Choroid plexus epithelial cell (primary cell): Measurements from ENCODE around the gene FBF1.
"Not testable (repeated sequence)": the region's sequence is repeated elsewhere in the genome, so short reads cannot be mapped to it uniquely, and the experiment has no call there.

Experiments used
- DNase-seq: peaks from one replicate; pipeline ENCODE4 v3.0.0-alpha.2; 2010; ENCODE audit warnings: low read depth
- H3K4me3 ChIP-seq: 2 replicates; pipeline ENCODE4 v1.5.1; 2011; ENCODE audit warnings: low read depth, mild to moderate bottlenecking, control low read depth, low read length, moderate library complexity
- TF ChIP-seq, protein P1 (sequence below): conservative IDR thresholded peaks from 2 replicates; pipeline ENCODE4 v1.5.1; 2011; ENCODE audit warnings: low read depth, mild to moderate bottlenecking, control low read depth, inconsistent platforms, low read length, moderate library complexity

Gene FBF1

DNA sequence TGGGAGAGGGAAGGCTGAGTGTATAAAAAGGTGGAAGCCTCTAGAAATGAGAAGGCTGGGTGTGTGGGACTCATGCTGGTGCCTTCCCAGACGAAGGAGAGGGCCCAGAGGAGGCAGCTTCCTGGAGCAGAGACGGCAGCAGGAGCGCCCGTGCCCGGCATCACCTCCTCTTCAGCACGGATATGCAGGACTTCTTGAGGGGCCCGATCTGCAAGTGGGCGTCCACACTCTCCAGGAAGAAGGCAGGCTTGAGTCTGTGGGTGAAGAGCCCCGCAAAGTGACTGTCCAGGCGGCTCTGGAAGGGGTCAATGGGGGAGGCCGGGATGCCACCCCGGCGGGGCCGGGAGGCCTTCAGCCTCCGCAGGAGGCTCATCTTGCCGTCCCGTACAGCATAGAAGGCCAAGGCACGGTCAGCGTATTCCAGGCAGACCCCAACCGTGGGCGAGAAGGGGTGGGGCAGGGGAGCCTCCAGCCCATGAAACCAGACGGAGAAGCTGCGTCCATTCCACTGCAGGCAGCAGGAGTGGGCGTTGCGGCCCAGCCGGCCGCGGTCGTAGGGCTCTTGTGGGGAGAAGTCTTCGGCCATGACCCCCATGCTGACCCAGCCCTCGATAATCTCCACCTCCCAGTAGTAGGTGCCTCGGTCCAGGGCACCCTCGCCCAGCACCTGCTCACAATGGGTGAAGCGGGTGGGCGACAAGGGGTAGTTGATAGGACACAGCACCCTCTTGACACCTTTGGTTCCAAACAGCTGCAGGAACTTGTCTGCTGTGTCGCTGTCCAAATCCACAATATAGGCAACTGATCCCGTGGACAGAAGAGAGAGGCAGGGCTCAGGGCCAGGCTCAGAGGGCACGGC lies 66.3 kb downstream of the FBF1 start:
- no peak for DNase-seq
- no peak overlapping the region for H3K4me3 ChIP-seq
- TF ChIP-seq, protein P1, sequence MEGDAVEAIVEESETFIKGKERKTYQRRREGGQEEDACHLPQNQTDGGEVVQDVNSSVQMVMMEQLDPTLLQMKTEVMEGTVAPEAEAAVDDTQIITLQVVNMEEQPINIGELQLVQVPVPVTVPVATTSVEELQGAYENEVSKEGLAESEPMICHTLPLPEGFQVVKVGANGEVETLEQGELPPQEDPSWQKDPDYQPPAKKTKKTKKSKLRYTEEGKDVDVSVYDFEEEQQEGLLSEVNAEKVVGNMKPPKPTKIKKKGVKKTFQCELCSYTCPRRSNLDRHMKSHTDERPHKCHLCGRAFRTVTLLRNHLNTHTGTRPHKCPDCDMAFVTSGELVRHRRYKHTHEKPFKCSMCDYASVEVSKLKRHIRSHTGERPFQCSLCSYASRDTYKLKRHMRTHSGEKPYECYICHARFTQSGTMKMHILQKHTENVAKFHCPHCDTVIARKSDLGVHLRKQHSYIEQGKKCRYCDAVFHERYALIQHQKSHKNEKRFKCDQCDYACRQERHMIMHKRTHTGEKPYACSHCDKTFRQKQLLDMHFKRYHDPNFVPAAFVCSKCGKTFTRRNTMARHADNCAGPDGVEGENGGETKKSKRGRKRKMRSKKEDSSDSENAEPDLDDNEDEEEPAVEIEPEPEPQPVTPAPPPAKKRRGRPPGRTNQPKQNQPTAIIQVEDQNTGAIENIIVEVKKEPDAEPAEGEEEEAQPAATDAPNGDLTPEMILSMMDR, result no peak

DNA sequence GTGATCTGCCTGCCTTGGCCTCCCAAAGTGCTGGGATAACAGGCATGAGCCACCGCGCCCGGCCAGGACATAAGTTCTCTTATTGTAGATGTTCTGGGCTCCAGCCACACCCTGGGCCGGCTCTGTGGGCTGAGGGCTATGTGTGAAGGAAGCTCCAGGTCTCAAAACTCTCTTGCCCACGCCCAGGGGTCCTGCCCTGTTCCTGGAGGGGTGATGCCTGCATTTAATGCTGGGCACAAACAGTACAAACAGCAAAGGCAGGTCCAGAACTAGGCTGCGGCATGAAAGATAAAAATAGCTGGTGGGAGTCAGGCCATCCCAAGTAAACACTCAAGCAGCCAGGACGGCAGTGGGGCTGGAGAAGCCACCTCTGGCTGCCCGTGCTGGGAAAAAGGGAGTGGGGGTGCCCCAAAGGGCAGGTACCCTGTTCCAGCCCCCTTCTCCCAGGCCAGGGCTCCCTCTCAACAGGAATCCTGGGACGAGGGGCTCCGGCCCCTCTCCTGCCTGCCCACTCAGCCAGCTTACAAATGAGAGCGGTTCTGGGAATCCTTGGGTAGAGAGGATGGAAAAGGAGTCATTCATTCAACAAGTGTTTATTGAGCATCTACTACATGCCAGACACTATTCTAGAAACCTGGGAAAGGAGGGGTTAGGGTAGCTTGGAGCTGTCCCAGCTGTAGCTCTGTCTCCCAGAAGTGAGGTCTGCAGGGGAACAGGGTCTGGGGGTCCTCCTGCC lies 67.1 kb downstream of the FBF1 start:
- TF ChIP-seq, protein P1, result no peak
- DNase-seq, result no peak
- H3K4me3 ChIP-seq, result no peak overlapping the region

DNA sequence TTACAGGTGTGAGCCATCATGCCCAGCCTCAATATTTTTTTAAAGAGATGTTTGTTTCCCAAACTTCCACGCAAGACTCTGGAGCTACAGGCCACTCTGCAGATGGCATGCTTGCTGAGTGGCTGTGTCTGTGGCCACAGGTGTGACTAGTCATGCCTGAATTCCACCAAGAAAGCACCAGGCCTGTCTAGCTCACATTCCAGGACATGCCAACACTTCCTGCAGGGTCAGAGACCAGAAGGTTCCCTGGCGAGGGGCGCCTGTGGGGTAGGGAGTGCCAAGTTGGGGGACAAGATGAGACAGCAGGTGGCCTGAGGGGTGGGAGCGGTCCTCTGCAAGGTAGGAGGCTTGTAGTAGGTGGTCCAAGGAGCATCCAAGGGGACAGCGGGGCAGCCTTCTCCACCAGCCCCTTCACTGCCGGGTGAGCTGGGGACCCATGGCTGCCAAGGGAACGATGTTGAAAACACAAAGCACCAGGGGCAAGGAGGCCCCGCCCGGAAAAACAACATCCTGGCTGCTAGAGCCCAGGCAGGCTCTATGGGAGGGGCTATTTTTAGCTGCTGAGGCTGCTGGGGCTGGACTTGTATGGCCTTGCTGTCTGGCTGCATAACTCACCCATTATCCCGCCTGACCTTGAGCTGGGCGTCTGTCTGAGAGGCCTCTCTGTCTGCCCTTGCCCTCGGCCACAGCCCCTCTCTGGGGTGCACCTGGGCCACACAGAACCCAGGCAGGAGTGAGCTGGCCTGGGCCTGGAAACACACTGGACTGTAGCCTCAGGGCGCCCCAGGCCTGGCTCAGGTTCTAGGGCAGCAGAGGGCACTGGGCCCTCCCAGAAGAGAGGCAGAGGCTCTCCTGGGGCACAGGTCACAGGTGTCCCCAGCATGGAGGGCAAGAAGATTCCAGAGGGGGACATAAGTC lies 68.1 kb downstream of the FBF1 start:
- peak; percentile 86 for DNase-seq
- no peak overlapping the region for H3K4me3 ChIP-seq
- TF ChIP-seq, protein P1, result no peak

DNA sequence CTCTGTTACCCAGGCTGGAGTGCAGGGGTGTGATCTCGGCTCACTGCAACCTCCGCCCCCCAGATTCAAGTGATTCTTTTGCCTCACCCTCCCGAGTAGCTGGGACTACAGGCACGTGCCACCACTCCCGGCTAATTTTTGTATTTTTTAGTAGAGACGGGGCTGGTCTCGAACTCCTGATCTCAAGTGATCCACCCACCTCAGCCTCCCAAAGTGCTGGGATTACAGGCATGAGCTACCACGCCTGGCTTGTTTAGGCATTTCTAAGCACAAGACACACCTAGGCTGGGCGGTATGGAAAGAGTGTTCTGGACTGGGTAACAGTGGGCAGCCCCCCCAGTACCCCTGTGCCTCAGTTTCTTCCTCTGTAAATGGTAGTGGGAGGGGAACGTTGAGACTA lies 70.6 kb downstream of the FBF1 start:
- not testable (repeated sequence) for DNase-seq, H3K4me3 ChIP-seq

DNA sequence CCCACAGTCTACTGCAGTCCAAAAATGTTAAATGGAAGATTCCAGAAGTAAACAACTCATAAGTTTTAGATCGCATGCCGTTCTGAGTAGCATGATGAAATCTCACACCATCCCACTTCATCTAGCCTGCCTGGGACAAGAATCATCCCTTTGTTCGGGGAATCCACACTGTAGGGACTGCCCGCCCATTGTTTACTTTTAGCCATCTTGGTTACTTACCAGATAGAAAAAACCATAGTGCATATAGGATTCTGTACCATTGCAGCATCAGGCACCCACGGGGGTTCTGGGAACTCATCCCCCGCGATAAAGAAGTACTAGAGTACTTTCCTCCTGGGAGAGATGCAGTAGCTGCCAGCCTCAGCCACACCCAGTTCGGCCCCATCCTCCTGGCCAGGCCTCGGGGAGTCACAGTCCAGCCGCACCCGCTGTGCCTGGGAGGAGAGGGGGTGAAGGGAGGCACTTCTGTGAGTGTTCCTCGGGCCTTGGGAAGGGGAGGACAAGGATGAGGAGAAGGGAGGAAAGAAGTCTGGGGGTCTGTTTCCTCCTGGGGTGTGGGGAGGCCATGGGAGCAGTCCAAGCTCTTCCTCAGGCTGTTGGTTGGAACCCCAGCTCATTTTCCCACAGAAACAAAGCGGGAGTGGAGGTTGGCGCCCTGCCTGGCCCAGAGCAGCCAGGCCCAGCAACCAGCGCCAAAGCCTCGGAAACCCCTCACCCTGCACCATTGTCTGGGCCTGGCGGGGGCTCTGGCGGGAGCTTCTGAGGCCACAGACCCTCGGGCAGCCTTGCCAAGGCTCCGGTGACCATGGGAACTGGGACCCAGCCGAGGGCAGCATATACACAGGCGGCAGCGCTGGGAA lies 71.3 kb downstream of the FBF1 start:
- TF ChIP-seq, protein P1, result no peak
- no peak for DNase-seq
- H3K4me3 ChIP-seq, result no peak overlapping the region

DNA sequence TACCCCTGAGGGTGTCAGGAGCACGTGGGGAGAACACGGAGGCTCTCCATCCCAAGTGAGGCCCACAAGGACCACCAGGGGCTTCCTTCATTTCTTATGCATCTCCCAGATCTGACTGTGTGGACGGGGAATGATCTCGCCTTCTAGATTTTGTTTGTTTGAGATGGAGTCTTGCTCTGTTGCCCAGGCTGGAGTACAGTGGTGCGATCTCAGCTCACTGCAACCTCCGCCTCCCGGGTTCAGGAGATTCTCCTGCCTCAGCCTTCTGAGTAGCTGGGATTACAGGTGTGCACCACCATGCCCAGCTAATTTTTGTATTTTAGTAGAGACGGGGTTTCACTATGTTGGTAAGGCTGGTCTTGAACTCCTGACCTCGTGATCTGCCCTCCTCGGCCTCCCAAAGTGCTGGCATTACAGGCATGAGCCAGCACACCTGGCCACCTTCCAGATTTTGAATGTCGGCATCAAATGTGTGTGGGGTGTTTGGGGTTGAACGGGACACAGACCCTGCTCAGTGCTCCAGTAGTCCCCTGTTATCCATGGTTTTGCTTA lies 72.0 kb downstream of the FBF1 start:
- not testable (repeated sequence) for H3K4me3 ChIP-seq, DNase-seq

DNA sequence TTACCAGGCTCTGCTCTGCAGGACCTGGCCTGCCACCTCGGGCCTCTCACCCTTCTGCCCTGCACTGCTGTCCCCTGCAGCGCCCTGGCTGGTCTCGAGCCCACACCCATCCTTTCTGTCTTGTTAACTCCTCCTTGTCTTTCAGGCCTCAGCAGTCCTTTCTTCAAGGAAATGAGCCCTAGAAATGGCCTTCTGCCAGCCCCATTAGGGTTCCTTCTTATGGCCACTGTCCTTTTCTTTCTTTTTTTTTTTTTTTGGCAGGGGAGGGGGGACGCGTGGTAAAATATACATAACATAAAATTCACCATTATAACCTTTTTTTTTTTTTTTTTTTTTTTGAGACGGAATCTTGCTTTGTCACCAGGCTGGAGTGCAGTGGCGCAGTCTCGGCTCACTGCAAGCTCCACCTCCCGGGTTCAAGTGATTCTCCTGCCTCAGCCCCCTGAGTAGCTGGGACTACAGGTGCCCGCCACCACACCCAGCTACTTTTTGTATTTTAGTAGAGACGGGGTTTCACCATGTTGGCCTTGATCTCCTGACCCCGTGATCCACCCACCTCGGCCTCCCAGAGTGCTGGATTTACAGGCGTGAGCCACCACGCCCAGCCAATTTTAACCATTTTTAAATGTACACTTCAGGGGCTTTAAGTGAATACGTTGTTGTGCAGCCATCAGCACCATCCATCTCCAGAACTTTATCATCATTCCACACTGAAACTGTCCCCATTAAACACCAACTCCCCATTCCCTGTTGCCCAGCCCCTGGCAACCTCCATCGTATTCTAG lies 75.2 kb downstream of the FBF1 start:
- not testable (repeated sequence) for DNase-seq, H3K4me3 ChIP-seq

DNA sequence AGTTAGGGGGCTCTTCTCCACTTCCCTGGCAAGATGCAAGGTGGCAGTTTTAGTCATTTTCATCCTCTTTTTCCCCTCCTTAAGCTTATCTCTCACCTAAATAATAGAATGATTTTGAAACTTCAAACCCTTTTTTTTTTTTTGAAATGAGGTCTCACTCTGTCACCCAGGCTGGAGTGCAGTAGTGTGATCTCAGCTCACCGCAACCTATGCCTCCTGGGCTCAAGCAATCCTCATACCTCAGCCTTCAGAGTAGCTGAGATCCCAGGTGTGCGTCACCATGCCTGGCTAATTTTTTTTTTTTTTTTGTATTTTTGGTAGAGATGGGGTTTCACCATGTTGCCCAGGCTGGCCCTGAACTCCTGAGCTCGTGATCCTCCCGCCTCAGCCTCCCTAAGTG lies 76.0 kb downstream of the FBF1 start:
- not testable (repeated sequence) for H3K4me3 ChIP-seq, DNase-seq
